ENCODE results near the gene KPNA6. TPM values are rescaled to one million over a fixed set of nuclear protein-coding genes. Genes with fewer than 3 reads are reported as not detected.
A peak's percentile ranks its signal among the peaks of the same experiment; 100 is the strongest.

Gene KPNA6
- total and polyA plus RNA-seq, 2 of the 4 experiments (the other 2 are of a cell fraction), result 27.0 to 50.7 TPM

GRCh38 chr1:32151319-32151787 lies 43.5 kb downstream of the KPNA6 start:
- no peak overlapping the region for H3K56ac ChIP-seq (ENCODE audit: extremely low read depth, insufficient read depth, low read length)
- no peak overlapping the region for H4K91ac ChIP-seq (ENCODE audit: insufficient read depth, low read depth, low read length)
- peaks cover 8% of the 10 kb centered on the region for H3K4me1 ChIP-seq (ENCODE audit: control insufficient read depth, insufficient read depth, low read length)
- H3K9ac ChIP-seq (ENCODE audit: low read depth, low read length), result no peak overlapping the region
- no TSS peak for BruUV-seq (replicated peaks)
- H2AFZ ChIP-seq (replicated peaks; ENCODE audit: low read length, poor library complexity), result no peak overlapping the region
- ATAC-seq (ENCODE audit: low read depth), result peak; percentile 99
- H4K5ac ChIP-seq (ENCODE audit: low read depth, low read length), result no peak overlapping the region
- TF ChIP-seq SMC3 (IDR thresholded peaks at IDR 0.05; ENCODE audit: low read depth, low read length) (peak; percentile 18; the same call in 1 of the 2 replicates), FOS (IDR thresholded peaks at IDR 0.05; ENCODE audit: low read depth, low read length) (peak; percentile 61), MAFK (IDR thresholded peaks at IDR 0.05; ENCODE audit: low read depth, low read length) (peak; percentile 58), CEBPB (IDR thresholded peaks at IDR 0.05; ENCODE audit: low read depth, low read length) (peak; percentile 29), RAD21 (IDR thresholded peaks at IDR 0.05; ENCODE audit: low read length) (no peak), POLR2A (IDR thresholded peaks at IDR 0.05; ENCODE audit: low read depth, low read length) (no peak)
- peak overlapping the region; percentile 10; the same call in 1 of the 2 replicates for H3K27ac ChIP-seq (ENCODE audit: insufficient read depth, low read length)
- peak overlapping the region; percentile 86 for H3K4me2 ChIP-seq (ENCODE audit: low read depth, low read length)
- H3K27me3 ChIP-seq (ENCODE audit: control insufficient read depth, insufficient read depth, low read length), result no peaks in the 10 kb centered on the region
- DNase-seq, result peak; percentile 90
- H2BK5ac ChIP-seq (ENCODE audit: low read depth, low read length, poor library complexity, severe bottlenecking), result peak overlapping the region; percentile 10
- intact Hi-C loops (cut with micrococcal nuclease), result no loop called here
- no peak overlapping the region for H3K14ac ChIP-seq (replicated peaks; ENCODE audit: low read depth, low read length)
- no peak overlapping the region for H2BK15ac ChIP-seq (ENCODE audit: low read depth, low read length)
- peak overlapping the region; percentile 59 for H2AK9ac ChIP-seq (replicated peaks; ENCODE audit: low read depth, low read length, poor library complexity)
- CTCF ChIA-PET, result interaction anchor here (0.6 to 1.1 kb wide), 4 partner anchors 9 to 71 kb away, joined by 3 to 4 read pairs (median 3); partner anchors contain the start of gene KPNA6
- peaks cover 31 to 71% of the 10 kb centered on the region in 2 experiments for H3K79me1 ChIP-seq (ENCODE audit: low read depth in 1 of 2, low read length in 2 of 2)
- 17% methylated on average over 1 of the region's 5 CpGs; no CpG with 5 or more reads in 1 of the 2 experiments for WGBS, 2 experiments (ENCODE audit: extremely low coverage in 2 of 2, insufficient read length in 1 of 2)
- POLR2A ChIA-PET (ENCODE audit: unreplicated experiment), result no interaction called here
- no peaks in the 10 kb centered on the region for H3K9me3 ChIP-seq (ENCODE audit: control insufficient read depth, insufficient read depth, low read length)
- H3K9me1 ChIP-seq (ENCODE audit: insufficient read depth, low read length), result peaks cover 13% of the 10 kb centered on the region
- no peak overlapping the region for H2BK120ac ChIP-seq (ENCODE audit: low read depth, low read length)
- dilution Hi-C loops (cut with HindIII; ENCODE audit: low sequenced_read_pairs, unreplicated experiment), result no loop called here
- peak overlapping the region; percentile 72; the same call in 1 of the 2 replicates for H3K23ac ChIP-seq (ENCODE audit: low read depth, low read length)
- no peak overlapping the region for H2BK20ac ChIP-seq (ENCODE audit: low read depth, low read length)
- 0 out of 2 replicates have a peak overlapping the region, but pooled peaks have one; percentile 36 for H3K4ac ChIP-seq (ENCODE audit: low read depth, low read length)
- H4K20me1 ChIP-seq (ENCODE audit: insufficient read depth, low read length), result peaks cover 36% of the 10 kb centered on the region
- no peak overlapping the region for H3K4me3 ChIP-seq (ENCODE audit: insufficient read depth, low read depth, low read length)
- in situ Hi-C loops (cut with MboI; ENCODE audit: low sequenced_read_pairs), result no loop called here
- no peak overlapping the region for H3K18ac ChIP-seq (ENCODE audit: low read depth, low read length)
- peaks cover 9% of the 10 kb centered on the region; the same call in 1 of the 2 replicates for H3K36me3 ChIP-seq (ENCODE audit: control insufficient read depth, insufficient read depth, low read length)
- no peak overlapping the region for H4K8ac ChIP-seq (ENCODE audit: low read depth in 2 of 2, low read length in 2 of 2)
- no peak overlapping the region for H2AK5ac ChIP-seq (ENCODE audit: low read depth, low read length)

Measured in IMR-90 (cell line).